ENCODE measurements around the gene PAXIP1.

DNA sequence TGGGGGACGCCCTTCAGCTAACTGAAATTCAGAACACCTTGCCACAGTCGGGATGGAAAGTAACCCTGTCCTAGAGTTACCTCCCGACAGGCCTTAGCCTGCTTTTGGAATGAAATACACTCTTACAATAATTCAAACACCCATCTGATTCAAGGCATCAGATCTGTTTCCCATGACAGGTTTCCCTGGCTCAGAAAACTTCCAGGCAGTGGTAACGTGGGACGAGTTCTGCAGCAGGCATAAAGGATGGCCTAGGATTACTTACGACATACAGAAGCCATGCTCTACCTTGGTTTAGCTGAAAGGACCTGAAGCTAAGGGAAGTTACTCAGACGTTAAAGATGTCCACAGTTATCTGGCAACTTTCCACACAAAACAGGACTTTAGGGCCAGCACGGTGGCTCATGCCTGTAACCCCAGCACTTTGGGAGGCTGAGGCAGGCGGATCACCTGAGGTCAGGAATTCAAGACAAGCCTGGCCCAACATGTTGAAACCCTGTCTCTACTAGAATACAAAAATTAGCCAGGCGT, 5.0 kb downstream of the PAXIP1 start:
- TF ChIP-seq POLR2A (IDR thresholded peaks at IDR 0.05), result no peak
- TF ChIP-seq, protein P1, sequence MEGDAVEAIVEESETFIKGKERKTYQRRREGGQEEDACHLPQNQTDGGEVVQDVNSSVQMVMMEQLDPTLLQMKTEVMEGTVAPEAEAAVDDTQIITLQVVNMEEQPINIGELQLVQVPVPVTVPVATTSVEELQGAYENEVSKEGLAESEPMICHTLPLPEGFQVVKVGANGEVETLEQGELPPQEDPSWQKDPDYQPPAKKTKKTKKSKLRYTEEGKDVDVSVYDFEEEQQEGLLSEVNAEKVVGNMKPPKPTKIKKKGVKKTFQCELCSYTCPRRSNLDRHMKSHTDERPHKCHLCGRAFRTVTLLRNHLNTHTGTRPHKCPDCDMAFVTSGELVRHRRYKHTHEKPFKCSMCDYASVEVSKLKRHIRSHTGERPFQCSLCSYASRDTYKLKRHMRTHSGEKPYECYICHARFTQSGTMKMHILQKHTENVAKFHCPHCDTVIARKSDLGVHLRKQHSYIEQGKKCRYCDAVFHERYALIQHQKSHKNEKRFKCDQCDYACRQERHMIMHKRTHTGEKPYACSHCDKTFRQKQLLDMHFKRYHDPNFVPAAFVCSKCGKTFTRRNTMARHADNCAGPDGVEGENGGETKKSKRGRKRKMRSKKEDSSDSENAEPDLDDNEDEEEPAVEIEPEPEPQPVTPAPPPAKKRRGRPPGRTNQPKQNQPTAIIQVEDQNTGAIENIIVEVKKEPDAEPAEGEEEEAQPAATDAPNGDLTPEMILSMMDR (IDR thresholded peaks at IDR 0.05), result no peak

Data from tibial nerve (tissue), 3 donors.